ENCODE data around the gene GMEB1.
"Not testable (repeated sequence)": the region's sequence is repeated elsewhere in the genome, so short reads cannot be mapped to it uniquely, and the experiment has no call there.

Gene GMEB1

GRCh38 chr1:28737307-28738132 lies 68.9 kb downstream of the GMEB1 start:
- no peak for TF ChIP-seq CTCF (conservative IDR thresholded peaks at IDR 0.05; ENCODE audit: low read depth, low read length)
- peak overlapping the region; percentile 94 for H3K4me3 ChIP-seq (ENCODE audit: low read length)
- DNase-seq (ENCODE audit: low read depth): peak; percentile 36

- TF ChIP-seq CTCF (conservative IDR thresholded peaks at IDR 0.05; ENCODE audit: low read depth, low read length): no peak
- no peak overlapping the region for H3K4me3 ChIP-seq (ENCODE audit: low read length)
- DNase-seq (ENCODE audit: low read depth): no peak
Observed at GRCh38 chr1:28740118-28740517, 71.5 kb downstream of the GMEB1 start.

- TF ChIP-seq CTCF (conservative IDR thresholded peaks at IDR 0.05; ENCODE audit: low read depth, low read length): no peak
- DNase-seq (ENCODE audit: low read depth): no peak
- no peak overlapping the region for H3K4me3 ChIP-seq (ENCODE audit: low read length)
Observed at GRCh38 chr1:28744184-28744583, 75.6 kb downstream of the GMEB1 start.

- DNase-seq (ENCODE audit: low read depth): no peak
- TF ChIP-seq CTCF (conservative IDR thresholded peaks at IDR 0.05; ENCODE audit: low read depth, low read length): no peak
- no peak overlapping the region for H3K4me3 ChIP-seq (ENCODE audit: low read length)
Observed at GRCh38 chr1:28745653-28746173, 77.1 kb downstream of the GMEB1 start.

- no peak overlapping the region for H3K4me3 ChIP-seq (ENCODE audit: low read length)
- no peak for TF ChIP-seq CTCF (conservative IDR thresholded peaks at IDR 0.05; ENCODE audit: low read depth, low read length)
- no peak for DNase-seq (ENCODE audit: low read depth)
Observed at GRCh38 chr1:28750330-28750729, 81.7 kb downstream of the GMEB1 start.

- DNase-seq (ENCODE audit: low read depth); H3K4me3 ChIP-seq (ENCODE audit: low read length): not testable (repeated sequence)
Observed at GRCh38 chr1:28750771-28751294, 82.2 kb downstream of the GMEB1 start.

- no peak for DNase-seq (ENCODE audit: low read depth)
- no peak for TF ChIP-seq CTCF (conservative IDR thresholded peaks at IDR 0.05; ENCODE audit: low read depth, low read length)
Observed at GRCh38 chr1:28751315-28752060, 82.9 kb downstream of the GMEB1 start.

More at GRCh38 chr1:28751315-28752060, 82.9 kb downstream of the GMEB1 start:
- no peak overlapping the region for H3K4me3 ChIP-seq (ENCODE audit: low read length)
